Measurements from ENCODE around the gene CLCN7.

- TF ChIP-seq, protein P1, sequence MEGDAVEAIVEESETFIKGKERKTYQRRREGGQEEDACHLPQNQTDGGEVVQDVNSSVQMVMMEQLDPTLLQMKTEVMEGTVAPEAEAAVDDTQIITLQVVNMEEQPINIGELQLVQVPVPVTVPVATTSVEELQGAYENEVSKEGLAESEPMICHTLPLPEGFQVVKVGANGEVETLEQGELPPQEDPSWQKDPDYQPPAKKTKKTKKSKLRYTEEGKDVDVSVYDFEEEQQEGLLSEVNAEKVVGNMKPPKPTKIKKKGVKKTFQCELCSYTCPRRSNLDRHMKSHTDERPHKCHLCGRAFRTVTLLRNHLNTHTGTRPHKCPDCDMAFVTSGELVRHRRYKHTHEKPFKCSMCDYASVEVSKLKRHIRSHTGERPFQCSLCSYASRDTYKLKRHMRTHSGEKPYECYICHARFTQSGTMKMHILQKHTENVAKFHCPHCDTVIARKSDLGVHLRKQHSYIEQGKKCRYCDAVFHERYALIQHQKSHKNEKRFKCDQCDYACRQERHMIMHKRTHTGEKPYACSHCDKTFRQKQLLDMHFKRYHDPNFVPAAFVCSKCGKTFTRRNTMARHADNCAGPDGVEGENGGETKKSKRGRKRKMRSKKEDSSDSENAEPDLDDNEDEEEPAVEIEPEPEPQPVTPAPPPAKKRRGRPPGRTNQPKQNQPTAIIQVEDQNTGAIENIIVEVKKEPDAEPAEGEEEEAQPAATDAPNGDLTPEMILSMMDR (IDR thresholded peaks at IDR 0.05), result no peak
- no peak for TF ChIP-seq POLR2A (IDR thresholded peaks at IDR 0.05)
Observed at GRCh38 chr16:1459967-1460366, 14.9 kb downstream of the CLCN7 start.

Measured in stomach (tissue), 4 donors.